Ovary (tissue), 3 donors: Measurements from ENCODE around the gene MST1R.

Experiments
- CTCF ChIP-seq, 3 donors: fragments of 450-650 bp in 2 of 3; fragments of 200-600 bp in 1 of 3; IDR thresholded peaks; one replicate each; pipeline versions ENCODE4 v1.5.1 to v1.8.0; 2016 to 2022; ENCODE audit warnings: antibody characterized with exemption in 3 of 3, mild to moderate bottlenecking in 1 of 3
- POLR2A ChIP-seq: fragments of 450-650 bp; IDR thresholded peaks from one replicate; pipeline ENCODE4 v1.6.1; 2017; ENCODE audit warnings: antibody characterized with exemption, mild to moderate bottlenecking, moderate library complexity
- donor health status: DM: no; HTN: no; CAD: no.

GRCh38 chr3:49916686-49917085 lies 13.0 kb upstream of the MST1R start:
- TF ChIP-seq POLR2A (no peak), CTCF (IDR thresholded peaks at IDR 0.05) (no peak)
